Activated naive CD4-positive, alpha-beta T cell treated with anti-CD3 and anti-CD28 coated beads, Interleukin-2, amount 10 ng/mL, durations not matched to agents 7 days and 5 days (primary cell): Measurements from ENCODE around the gene WASHC3.

Experiments used
- CTCF ChIA-PET: fragments of 350-600 bp; sonication (Branson Sonifier 250); formaldehyde crosslinking; loops from one replicate; lab custom pipeline; 2021; ENCODE audit warnings: antibody characterized with exemption; lab: Charles Lee
- DNase-seq: peaks from one replicate; pipeline ENCODE4 v3.0.0-alpha.2; 2020
- H3K27ac Mint-ChIP-seq: one replicate; pipeline ENCODE4 v1.8.0; 2021; ENCODE audit warnings: mild to moderate bottlenecking, moderate library complexity, mixed read lengths
- H3K27me3 Mint-ChIP-seq: one replicate; pipeline ENCODE4 v1.8.0; 2021; ENCODE audit warnings: mild to moderate bottlenecking, mixed read lengths
- H3K36me3 Mint-ChIP-seq: one replicate; pipeline ENCODE4 v1.8.0; 2021; ENCODE audit warnings: mixed read lengths
- H3K4me1 Mint-ChIP-seq: one replicate; pipeline ENCODE4 v1.8.0; 2021; ENCODE audit warnings: mixed read lengths
- H3K4me3 Mint-ChIP-seq: one replicate; pipeline ENCODE4 v1.8.0; 2021; ENCODE audit warnings: mild to moderate bottlenecking, moderate library complexity, mixed read lengths
- H3K9me3 Mint-ChIP-seq: one replicate; pipeline ENCODE4 v1.8.0; 2021; ENCODE audit warnings: mixed read lengths

WASHC3 gene

GRCh38 chr12:101981868-101982267 lies 79.9 kb downstream of the WASHC3 start:
- peaks cover 13% of the 10 kb centered on the region for H3K27me3 Mint-ChIP-seq
- H3K4me3 Mint-ChIP-seq, result no peak overlapping the region
- DNase-seq, result no peak
- H3K36me3 Mint-ChIP-seq, result no peaks in the 10 kb centered on the region
- CTCF ChIA-PET, result no interaction called here
- no peaks in the 10 kb centered on the region for H3K4me1 Mint-ChIP-seq
- no peaks in the 10 kb centered on the region for H3K9me3 Mint-ChIP-seq
- no peak overlapping the region for H3K27ac Mint-ChIP-seq

- Mint-ChIP-seq H3K4me3 (no peak overlapping the region), H3K27me3 (peaks cover 4% of the 10 kb centered on the region), H3K27ac (no peak overlapping the region), H3K9me3 (no peaks in the 10 kb centered on the region), H3K36me3 (no peaks in the 10 kb centered on the region), H3K4me1 (peaks cover 18% of the 10 kb centered on the region)
- peak; percentile 22 for DNase-seq
- CTCF ChIA-PET, result no interaction called here
These were observed 93.0 kb downstream of the WASHC3 start for GRCh38 chr12:101968770-101969169.

- no peak overlapping the region for H3K4me3 Mint-ChIP-seq
- H3K4me1 Mint-ChIP-seq, result peaks cover 18% of the 10 kb centered on the region
- peak overlapping the region; percentile 28 for H3K27ac Mint-ChIP-seq
- no peaks in the 10 kb centered on the region for H3K9me3 Mint-ChIP-seq
- no peaks in the 10 kb centered on the region for H3K36me3 Mint-ChIP-seq
- DNase-seq, result peak; percentile 25
- H3K27me3 Mint-ChIP-seq, result peaks cover 4% of the 10 kb centered on the region
- CTCF ChIA-PET, result interaction anchor here (0.6 kb wide), 2 partner anchors 50 to 972 kb away, joined by 3 read pairs; no protein-coding TSS in a partner anchor
These were observed 94.3 kb downstream of the WASHC3 start for GRCh38 chr12:101967506-101967905.

DNA sequence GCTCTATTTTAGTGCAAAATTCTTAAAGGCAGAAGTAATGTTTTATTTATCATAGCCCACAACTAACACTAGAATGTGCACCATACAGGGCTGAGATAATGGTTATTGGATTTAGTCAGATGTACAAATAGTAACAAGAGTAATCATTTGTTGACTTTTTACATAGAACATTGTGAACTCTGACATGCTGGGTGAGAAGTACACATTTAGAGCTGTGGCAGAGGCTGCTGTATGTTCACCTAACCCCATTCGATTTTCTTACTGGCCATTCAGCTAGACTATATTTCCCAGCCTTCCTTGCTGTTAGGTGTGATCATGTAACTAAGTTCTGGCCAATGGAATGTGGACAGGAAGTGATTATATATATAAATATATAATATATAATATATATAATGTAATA lies 95.3 kb downstream of the WASHC3 start:
- H3K4me1 Mint-ChIP-seq, result peaks cover 18% of the 10 kb centered on the region
- no peak for DNase-seq
- H3K27me3 Mint-ChIP-seq, result peaks cover 4% of the 10 kb centered on the region
- H3K9me3 Mint-ChIP-seq, result no peaks in the 10 kb centered on the region
- H3K27ac Mint-ChIP-seq, result no peak overlapping the region
- H3K4me3 Mint-ChIP-seq, result no peak overlapping the region
- CTCF ChIA-PET, result interaction anchor here (0.9 kb wide), 1 partner anchor 27 kb away, joined by 3 read pairs; no protein-coding TSS in a partner anchor
- no peaks in the 10 kb centered on the region for H3K36me3 Mint-ChIP-seq

DNA sequence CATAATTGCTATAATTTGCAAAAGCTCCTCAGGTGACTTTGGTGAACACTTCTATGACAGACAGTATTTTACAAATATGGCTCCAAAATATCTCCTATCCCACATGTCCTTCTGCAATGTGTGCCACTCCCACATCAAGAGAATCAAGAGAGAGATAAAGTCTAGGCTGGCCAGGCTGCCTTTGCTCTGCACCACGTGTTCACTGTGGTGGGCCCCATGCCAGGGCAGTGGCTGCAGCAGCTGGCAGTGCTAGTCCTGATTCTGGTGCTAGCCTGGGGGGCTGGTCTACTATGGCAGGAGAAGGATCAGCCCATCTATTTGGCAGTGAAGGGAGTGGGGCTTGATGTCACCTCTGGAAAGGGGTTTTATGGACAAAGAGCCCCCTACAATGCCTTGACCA lies 98.1 kb downstream of the WASHC3 start:
- Mint-ChIP-seq H3K27me3 (no peaks in the 10 kb centered on the region), H3K4me3 (no peak overlapping the region), H3K9me3 (peaks cover 8% of the 10 kb centered on the region), H3K27ac (no peak overlapping the region), H3K36me3 (no peaks in the 10 kb centered on the region), H3K4me1 (peaks cover 15% of the 10 kb centered on the region)
- CTCF ChIA-PET, result no interaction called here
- no peak for DNase-seq
